SW480 (cell line): ENCODE data around the gene EXOC6B.

Source experiments
- DNase-seq: peaks from one replicate; pipeline ENCODE4 v3.0.0-alpha.2; 2016; ENCODE audit warnings: low spot score

Gene EXOC6B

DNA sequence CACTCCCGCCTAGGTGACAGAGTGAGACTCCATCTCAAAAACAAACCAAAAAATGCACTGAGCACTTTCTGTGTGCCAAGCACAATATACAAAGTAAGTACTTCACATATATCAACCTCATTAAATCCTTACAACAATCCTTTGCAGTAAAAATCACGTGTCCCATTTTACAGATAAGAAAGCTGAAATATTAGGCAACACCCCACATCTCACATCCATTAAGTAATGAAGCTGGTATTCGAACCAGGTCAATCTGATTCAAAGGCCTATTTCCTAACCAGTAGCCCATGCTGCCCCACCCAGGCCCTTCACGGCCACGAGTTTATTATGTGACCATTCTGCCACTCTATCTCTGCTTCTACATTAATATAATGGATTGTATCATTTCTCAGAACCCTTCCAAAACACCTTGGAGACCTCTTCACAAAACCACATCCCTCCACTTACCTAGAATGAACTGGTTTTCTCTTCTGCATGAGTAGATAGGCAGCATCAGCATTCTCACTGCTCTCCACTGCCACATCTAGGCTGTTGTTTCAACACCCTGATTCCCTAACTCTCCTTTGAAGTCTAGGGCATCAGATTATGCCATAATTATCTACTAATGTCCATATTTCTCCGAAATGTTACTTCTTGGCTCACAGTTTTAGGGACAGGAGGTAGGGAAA is 3.1 kb upstream of the EXOC6B start:
- no peak for DNase-seq

DNA sequence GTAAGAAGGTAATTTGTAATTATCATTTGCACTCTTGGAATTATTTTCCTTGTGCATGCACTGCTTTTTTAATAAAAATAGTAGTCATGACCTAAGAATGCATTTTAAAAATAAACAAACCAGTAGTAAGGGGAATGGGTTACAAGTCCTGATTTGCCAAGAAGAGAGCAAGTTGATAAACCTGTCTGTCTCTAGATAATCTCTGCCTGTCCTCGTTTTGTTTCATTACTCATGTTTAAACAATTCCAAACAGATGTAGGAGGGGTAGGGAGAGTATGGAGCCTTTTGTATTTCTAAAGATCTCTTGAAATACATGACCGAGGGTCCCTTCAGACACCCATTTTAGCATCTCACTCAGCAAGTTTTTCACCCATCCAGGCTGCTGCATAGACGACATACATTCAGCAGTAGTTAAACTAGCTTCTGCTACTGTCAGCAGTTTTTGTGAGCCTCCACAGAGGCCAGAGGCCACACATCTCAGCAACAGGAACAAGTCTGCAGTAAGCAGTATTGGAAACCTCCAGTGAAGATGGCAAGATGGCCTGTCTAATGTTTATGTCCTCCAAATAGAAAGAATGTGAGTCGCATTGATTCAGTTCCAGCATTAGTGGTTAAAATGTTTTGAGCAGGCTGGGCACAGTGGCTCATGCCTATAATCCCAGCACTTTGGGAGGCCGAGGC is 2.3 kb upstream of the EXOC6B start:
- DNase-seq, result no peak

DNA sequence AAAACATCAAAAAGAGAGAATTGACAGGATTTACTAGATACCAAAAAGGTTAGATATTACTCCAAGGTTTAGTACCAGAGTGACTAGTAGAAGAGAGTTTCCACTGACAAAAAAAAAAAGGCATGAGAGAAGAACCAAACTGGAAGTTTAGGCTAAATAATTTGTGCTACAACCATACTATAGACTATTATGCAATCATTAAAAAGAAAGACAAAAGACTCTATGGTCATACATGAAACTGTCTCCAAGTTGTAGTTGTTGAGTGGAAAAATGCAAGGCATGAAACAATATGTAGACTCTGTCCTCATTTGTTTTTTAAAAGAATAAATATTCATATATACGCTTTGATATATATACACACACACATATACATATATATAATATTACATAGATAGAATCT is 1.7 kb upstream of the EXOC6B start:
- no peak for DNase-seq

DNA sequence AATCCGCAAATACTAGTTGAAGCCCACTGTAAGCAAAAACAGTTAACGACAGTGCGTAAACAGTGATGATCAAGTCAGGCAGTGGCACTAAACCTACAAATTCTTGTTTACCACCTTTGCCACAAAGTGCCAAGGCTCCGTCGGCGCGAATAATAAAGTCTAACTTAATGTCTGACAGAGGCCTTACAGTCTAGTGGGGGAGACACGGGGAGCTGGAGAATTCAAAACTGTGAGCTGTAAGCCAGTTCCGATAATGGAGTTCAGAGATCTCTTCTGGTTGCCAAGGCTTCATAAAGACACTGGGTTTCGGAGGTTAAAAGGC is 284 bp upstream of the EXOC6B start:
- DNase-seq, result no peak

DNA sequence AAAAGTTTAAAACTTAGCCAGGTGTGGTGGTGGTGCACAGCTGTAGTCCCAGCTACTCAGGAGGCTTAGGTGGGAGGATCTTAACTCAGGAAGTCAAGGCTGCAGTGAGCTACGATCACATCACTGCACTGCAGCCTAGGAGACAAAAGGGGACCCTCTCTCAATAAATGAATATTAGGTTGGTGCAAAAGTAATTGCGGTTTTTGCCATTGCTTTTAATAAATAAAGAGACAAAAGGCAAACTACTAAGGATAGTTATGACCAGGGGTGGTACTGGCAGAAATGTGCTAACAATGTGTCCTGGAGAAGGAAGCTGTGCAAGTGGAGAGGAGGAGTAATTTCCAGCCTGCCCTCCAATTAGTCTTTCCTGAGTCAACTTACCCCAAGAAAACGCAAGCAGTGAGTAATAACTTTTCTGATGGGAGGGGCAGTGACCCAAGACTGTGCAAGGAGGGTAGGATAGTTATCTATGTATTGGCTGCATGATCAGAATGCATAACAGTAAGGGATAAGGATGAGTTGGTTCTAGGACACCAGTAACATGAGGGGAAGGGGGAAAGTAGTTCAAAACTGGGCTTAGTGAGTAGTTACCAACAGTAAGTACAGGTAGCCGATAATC is 1.5 kb downstream of the EXOC6B start:
- no peak for DNase-seq

DNA sequence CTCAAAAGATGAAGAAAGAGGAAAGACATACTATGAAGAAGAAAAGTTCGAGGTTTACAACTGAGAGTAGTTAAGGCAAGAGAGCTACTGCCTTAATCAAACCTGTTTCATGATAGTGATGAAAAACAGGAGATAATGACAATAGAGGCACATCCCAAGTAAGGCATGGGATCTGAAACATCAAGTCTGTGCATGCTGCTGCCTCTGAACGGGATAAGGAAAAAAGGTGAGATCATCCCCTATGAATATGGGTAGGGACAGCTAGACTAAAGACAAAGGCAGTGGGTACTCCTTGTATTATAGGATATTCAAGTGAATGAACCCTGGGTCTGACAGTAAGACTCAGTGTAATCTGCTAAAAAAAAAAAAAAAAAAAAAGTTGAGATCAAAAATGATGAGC is 3.0 kb downstream of the EXOC6B start:
- DNase-seq, result no peak

DNA sequence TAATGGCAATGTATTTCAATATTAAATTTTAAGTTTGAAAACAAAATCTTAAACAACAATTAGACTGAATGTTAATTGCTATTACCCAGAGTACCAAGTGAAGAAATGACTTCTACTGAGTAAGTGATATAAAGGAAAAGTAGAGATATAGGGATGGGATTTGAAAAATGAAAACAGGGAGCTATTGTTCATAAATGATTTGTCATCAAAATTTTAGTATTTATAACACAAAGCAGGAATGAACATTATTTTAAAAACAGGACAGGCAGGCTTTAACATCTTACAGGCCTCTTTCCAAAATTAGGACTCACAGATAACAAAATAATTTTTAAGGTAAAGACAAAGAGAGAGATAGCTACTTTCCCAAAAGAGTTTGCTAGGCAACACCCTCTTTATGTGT is 3.9 kb downstream of the EXOC6B start:
- no peak for DNase-seq

DNA sequence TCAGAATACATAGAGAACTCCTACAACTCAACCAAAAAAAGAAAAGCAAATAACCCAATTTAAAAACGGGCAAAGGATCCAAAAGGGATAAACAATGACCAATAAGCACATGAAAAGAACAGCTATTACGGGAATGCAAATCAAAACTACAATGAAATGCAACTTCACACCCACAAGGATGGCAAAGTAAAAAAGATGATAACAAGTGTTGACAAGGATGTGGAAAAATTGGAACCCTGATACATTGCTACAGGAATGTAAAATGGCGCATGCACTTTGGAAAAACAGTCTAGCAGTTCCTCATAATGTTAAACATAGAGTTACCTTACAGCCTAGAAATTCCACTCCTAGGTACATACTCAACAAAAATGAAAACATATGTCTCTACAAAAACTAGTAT is 4.7 kb downstream of the EXOC6B start:
- DNase-seq, result no peak

DNA sequence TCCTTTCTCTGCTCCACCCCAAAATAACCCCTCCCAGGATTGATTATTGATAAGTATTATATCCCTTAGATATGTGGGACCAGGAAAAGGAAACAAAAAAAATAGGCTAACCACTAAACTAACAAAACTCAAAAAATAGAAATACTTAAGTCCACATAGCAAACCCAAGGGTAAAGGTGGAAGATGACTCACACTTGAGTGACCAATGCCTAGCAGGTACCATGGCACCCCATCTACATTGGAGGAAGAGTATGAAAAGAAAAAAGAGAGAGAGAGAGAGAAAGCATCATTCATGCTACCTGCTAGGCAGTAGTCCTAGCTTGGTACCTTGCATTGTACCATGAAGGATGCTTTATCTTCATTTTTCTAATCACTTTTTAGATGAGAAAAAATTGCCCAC is 6.3 kb downstream of the EXOC6B start:
- DNase-seq, result no peak

DNA sequence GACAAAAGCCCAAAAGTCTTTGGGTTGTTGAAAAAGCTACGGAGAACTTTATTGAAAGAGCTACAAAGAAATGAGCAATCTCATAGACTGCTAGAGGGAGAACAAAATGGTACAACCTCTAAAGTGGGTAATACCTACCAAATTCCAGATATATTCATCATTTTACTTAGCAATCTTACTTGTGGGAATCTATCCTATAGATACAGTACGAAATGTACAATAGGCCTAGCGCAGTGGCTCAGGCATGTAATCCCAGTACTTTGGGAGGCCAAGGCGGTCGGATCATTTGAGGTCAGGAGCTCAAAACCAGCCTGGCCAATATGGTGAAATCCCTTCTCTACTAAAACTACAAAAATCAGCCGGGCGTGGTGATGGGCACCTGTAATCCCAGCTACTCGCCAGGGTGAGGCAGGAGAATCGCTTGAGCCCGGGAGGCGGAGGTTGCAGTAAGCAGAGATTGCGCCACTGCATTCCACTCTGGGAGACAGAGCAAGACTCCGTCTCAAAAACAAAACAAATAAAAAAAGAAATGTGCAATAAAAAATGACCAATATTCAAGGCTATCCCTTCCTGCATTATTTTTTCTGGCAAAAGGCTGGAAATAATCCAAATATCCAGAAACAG is 10.1 kb downstream of the EXOC6B start:
- DNase-seq, result no peak

DNA sequence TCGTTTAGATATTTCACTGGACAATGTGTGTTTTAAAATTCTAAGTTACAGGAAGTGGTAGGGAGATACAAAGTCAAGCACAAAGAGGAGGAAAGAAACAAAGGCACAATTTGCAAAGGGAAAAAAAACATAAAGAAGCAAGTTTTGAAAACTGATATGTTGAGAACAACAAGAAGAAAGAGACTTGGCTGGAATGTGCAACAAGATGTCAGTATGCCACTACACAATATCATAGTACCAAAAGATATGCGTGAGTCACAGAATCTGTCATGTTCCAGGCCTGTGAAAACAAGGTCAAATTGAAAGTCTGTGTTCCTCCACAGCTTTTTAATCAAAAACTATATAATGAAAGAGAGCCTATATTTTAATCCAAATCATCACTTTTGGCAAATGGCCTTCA is 12.0 kb downstream of the EXOC6B start:
- DNase-seq, result no peak

DNA sequence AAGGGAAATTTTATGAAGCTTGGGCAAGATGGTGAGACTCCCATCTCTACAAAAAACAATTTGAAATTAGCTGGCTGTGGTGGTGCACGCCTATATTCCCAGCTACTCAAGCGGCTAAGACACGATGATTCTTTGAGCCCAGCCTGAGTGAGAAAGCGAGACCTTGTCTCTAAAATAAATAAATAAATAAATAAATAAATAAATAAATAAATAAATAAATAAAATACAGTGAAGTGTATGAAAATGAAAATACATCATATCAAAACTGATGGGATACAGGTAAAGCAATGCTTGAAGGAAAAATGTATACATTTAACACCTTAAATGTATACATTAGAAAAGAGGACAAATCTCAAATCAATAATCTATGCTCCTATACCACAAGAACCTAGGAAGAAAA is 15.7 kb downstream of the EXOC6B start:
- DNase-seq, result no peak

DNA sequence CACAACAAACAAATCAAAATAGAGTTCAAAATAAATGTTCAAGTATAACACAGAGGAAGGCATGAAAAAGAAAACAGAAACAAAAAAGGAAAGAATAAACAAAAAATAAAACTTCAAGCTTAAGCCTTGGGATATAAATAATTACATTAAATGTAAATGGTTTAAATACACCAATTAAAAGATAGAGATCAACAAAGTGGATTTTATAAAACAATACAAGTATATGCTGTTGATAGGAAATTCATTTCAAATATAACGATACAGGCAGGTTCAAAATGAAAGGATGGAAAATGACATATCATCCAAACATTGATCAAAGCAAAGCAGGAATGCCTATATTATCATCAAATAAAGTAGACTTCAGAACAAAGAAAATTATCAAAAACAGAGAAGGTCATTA is 16.7 kb downstream of the EXOC6B start:
- no peak for DNase-seq

DNA sequence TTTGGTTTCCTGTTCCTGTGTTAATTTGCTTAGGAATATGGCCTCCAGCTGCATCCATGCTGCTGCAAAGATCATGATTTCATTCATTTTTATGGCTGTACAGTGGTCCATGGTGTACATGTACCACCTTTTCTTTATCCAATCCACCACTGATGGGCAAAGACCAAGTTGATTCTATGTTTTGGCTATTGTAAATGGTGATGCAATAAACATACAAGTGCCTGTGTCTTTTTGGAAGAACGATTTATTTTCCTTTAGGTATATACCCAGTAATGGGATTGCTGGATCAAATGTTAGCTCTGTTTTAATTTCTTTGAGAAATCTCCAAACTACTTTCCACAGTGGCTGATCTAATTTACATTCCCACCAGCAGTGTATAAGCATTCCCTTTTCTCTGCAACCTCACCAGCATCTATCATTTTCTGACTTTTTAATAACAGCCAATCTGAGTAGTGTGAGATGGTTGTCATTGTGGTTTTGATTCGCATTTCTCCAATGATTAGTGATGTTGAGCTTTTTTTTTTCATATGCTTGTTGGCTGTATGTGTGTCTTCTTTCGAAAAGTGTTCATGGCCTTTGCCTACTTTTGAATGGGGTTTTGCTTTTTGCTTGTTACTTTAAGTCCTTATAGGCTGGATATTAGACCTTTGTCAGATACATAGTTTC is 19.4 kb downstream of the EXOC6B start:
- no peak for DNase-seq

DNA sequence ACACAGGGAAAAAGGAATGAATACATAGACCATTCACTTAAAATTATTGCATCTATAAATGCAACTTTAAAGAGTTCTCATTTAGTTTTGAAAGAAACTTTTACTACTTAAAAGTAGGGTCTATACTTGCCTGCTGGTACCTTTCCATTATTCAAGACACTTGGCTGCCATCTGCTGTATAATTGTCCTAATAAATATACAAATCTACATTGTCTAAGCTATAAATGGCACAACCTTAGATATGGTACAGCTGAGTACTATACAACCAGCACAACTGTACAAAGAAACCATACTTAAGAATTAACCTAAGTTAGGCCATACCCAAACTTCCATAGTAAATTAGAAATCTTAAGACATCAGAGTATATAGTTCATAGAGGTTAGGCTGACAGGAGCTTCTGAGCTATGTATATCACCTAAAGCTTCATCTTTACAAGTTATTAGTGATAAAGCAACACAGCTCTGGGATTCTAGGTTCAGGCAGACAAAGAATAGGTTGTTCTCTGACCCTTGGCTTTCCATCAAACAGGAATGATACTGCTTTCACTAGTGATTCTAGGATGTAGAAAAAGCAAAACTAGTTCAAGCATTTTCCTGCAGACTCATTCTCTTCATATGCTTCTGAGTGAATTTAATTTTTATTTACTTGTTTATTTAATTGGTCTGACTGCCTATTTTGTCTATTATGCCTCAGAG is 22.1 kb downstream of the EXOC6B start:
- DNase-seq, result no peak

DNA sequence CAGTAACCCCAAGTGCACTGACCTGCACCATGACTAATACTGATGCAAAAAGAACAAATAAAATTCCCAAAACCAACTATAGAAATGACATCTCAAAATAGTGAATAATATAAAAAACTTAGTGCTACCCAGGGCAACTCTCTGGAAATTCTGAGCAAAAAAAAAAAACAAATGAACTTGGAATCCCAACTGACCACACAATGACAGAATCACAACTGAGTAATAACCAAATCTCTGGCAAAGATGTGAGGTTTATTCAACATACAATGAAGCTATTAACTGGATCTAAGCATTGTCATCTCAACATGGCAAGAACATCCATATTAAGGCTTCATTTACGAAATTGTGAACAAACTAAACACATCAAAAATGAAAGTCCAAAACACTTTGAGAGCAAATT is 22.7 kb downstream of the EXOC6B start:
- no peak for DNase-seq

DNA sequence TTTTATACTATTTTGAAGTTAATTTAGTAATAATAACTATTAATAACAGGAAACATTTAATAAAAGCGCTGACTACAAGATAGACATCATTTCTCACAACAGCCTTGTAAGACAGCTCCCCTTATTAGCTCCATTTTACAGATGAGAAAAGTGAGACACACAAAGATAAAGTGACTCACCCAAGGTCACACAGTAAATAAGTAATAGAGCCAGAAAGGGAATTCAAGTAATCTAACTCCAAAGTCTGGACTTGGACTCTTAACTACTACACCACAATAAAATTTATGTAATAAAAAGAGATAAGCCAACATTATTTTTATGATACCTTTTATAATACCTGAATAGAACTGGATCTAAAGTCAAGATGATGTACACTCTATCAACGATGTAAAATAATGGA is 25.3 kb downstream of the EXOC6B start:
- DNase-seq, result no peak

DNA sequence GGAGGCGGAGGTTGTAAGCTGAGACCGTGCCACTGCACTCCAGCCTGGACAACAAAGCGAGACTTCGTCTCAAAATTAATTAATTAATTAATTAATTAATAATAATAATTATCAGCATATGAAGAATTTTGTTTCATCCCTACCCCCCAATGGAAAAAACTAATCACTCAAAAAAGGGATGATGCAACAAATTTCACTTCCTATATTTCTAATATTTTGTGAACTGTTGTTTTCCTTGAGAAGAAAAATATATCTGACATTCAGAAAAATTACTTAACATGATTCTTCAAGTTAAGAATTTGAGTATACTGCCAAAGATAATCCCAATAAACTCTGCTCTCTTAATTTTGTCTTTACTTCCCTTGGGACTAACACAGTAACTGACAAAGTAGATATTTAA is 28.1 kb downstream of the EXOC6B start:
- DNase-seq, result no peak

DNA sequence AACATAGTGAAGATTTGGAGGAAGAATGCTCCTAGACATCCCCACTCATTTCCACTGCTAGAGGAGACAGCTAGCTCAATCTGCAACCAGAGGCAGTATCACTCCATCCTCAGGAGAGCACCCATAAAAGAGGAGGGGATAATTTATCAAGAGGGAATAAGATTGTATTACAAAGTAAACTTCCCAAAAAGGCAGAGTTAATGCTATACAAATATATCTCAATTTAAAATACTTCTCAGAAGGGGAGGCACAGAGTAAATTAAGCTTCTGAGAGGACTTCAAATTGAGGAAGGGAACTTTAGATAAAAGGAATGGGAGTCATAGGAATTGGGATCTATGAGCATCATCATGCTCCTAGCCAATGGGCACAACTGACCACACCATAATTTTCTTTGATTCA is 29.1 kb downstream of the EXOC6B start:
- DNase-seq, result no peak

DNA sequence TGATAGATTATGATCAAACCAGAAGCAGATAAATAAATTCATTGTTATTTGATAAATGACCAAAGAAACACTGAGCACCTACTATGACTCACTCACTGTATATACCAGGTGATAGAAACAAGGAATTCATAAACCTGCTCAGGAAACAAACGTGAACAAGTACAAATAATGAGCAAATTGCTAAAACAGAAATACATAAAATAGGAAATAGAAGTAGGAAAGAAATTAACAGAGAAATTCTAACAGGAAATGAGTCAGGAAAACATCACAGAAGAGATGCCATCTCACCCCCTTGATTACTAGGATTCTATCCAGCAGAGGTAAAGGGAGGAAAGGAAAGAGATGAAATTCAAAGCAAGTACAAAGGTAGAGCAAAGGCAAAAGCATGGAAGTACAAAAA is 31.3 kb downstream of the EXOC6B start:
- DNase-seq, result no peak

DNA sequence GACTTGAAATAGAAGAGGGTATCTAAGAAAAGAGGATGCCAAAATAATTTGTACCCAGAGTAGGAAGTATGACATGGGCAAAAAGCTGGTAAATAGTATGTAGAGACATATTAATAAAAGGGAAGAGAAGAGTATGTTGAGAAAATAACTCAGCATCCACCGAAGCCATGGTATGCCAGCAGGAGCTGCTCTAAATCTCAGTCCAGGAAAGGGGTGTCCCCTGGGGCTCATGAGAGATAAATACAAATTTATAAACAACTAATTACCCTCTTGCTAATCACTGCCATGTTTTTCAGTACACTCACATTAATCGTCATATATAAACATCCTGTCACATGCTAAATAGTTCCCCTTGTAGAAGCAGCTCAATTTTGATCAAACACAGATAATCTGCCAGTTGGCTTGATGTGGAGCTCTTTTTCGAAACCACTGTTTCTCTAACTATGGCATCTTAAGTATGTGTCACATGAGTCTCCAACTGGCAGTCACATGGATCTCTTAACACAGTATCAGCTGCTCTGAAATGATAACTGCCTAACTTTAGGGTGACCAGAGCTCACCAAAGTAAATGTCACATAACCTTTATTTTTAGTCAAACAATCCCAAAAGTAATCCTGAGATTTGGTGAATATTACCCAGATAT is 31.9 kb downstream of the EXOC6B start:
- DNase-seq, result no peak

DNA sequence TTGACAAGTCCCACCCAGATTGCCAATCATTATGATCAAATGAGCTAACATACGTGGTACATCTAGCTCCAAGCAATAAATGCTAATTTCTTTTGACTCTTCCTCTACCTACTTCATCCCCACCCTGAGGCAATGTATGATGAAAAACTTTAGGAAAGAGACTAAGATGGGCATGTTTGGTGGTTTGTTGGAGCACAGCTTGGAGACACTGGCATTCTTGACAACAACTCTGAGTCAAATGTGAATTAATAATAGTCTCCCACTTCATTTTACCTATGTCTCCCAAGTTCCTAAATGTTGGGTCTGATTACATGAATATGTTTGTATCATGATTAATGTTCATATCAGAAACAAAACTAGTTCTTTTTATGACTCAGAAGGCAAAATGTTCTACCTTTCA is 36.6 kb downstream of the EXOC6B start:
- DNase-seq, result no peak
